ENCODE measurements around the gene KCNMA1.

The KCNMA1 gene

GRCh38 chr10:77207182-77207827 lies 430.3 kb downstream of the KCNMA1 start:
- Mint-ChIP-seq H3K4me3 (no peak overlapping the region), H3K27me3 (ENCODE audit: low read depth) (peaks cover 5% of the 10 kb centered on the region), H3K9me3 (no peaks in the 10 kb centered on the region), H3K4me1 (ENCODE audit: low read depth) (no peaks in the 10 kb centered on the region), H3K27ac (no peak overlapping the region), H3K36me3 (ENCODE audit: low read depth) (no peaks in the 10 kb centered on the region)
- DNase-seq (ENCODE audit: low spot score), result no peak

GRCh38 chr10:77205135-77205534 lies 432.5 kb downstream of the KCNMA1 start:
- no peak for DNase-seq (ENCODE audit: low spot score)
- no peak overlapping the region for H3K27ac Mint-ChIP-seq
- no peaks in the 10 kb centered on the region for H3K9me3 Mint-ChIP-seq
- no peak overlapping the region for H3K4me3 Mint-ChIP-seq
- peaks cover 5% of the 10 kb centered on the region for H3K27me3 Mint-ChIP-seq (ENCODE audit: low read depth)
- H3K4me1 Mint-ChIP-seq (ENCODE audit: low read depth), result no peaks in the 10 kb centered on the region
- H3K36me3 Mint-ChIP-seq (ENCODE audit: low read depth), result no peaks in the 10 kb centered on the region

DNA sequence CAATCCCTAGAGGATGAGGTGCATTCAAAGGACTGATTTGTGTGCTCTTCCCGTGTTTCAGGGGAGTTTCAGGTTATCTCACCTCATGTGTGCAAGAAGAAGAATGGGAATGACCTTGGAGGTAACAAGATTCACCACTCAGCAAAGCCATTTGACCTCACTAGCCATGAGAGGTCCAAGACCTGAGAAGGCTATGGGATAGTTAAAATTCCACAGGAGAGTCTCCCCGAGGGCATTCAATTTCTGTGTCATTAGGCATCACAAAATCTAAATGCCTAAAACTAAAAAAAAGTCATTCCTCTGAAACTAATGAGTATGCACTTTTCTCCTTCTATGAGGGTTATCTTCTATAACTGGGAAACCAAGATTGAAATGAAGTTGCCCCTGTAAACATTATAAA lies 433.4 kb downstream of the KCNMA1 start:
- Mint-ChIP-seq H3K4me3 (no peak overlapping the region), H3K9me3 (no peaks in the 10 kb centered on the region), H3K27ac (no peak overlapping the region), H3K36me3 (ENCODE audit: low read depth) (no peaks in the 10 kb centered on the region), H3K4me1 (ENCODE audit: low read depth) (no peaks in the 10 kb centered on the region), H3K27me3 (ENCODE audit: low read depth) (peaks cover 7% of the 10 kb centered on the region)
- DNase-seq (ENCODE audit: low spot score), result no peak

DNA sequence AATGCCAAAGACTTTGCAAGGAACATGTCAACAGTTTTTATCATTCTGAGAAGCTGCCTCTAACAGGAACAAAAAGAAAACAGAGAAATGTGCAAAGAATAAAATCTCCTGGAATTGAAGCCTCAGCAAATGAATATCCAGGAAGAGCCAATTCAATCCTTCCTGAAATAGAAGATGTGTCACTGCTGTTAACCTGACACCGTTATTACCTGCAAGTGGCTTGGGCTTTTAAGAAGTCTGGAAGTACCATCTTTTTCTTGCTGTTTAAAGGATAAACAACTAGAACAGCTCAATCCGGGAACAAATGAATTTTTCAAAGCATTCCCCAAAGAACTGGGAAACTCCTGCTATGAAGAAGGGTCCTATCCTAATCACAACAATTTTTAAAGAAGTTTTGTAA lies 434.8 kb downstream of the KCNMA1 start:
- no peaks in the 10 kb centered on the region for H3K36me3 Mint-ChIP-seq (ENCODE audit: low read depth)
- no peak overlapping the region for H3K4me3 Mint-ChIP-seq

GRCh38 chr10:77201135-77202106 lies 436.2 kb downstream of the KCNMA1 start:
- no peak overlapping the region for H3K4me3 Mint-ChIP-seq
- no peak for DNase-seq (ENCODE audit: low spot score)
- no peak overlapping the region for H3K27ac Mint-ChIP-seq
- peaks cover 7% of the 10 kb centered on the region for H3K27me3 Mint-ChIP-seq (ENCODE audit: low read depth)
- no peaks in the 10 kb centered on the region for H3K9me3 Mint-ChIP-seq
- no peaks in the 10 kb centered on the region for H3K36me3 Mint-ChIP-seq (ENCODE audit: low read depth)
- no peaks in the 10 kb centered on the region for H3K4me1 Mint-ChIP-seq (ENCODE audit: low read depth)

More for the DNA sequence above, 434.8 kb downstream of the KCNMA1 start:
- no peak for DNase-seq (ENCODE audit: low spot score)
- H3K27me3 Mint-ChIP-seq (ENCODE audit: low read depth), result peaks cover 7% of the 10 kb centered on the region
- H3K9me3 Mint-ChIP-seq, result no peaks in the 10 kb centered on the region
- no peak overlapping the region for H3K27ac Mint-ChIP-seq
- no peaks in the 10 kb centered on the region for H3K4me1 Mint-ChIP-seq (ENCODE audit: low read depth)

DNA sequence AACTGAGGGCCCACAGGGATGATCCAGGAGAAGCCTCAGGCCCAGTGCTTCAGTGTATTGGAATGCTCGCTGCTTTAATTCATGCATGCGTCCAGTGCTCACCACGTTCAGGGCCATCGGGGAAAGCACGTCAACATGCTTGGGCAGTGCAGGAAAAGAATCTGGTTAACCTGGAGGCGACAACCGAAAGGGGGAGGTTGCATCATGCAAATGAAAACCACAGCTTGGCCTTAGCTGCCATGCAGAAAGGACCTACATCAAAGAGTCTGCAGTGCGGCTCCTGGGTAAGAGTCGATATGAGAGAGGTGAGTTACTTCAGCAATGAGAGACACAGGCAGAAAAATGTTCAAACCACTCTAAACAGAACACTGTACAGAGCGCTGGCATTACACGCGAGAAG lies 440.1 kb downstream of the KCNMA1 start:
- Mint-ChIP-seq H3K9me3 (no peaks in the 10 kb centered on the region), H3K27me3 (ENCODE audit: low read depth) (peaks cover 2% of the 10 kb centered on the region), H3K27ac (no peak overlapping the region), H3K4me1 (ENCODE audit: low read depth) (no peaks in the 10 kb centered on the region), H3K36me3 (ENCODE audit: low read depth) (no peaks in the 10 kb centered on the region), H3K4me3 (no peak overlapping the region)
- DNase-seq (ENCODE audit: low spot score), result no peak

- Mint-ChIP-seq H3K27me3 (ENCODE audit: low read depth) (peaks cover 2% of the 10 kb centered on the region), H3K27ac (no peak overlapping the region), H3K4me1 (ENCODE audit: low read depth) (no peaks in the 10 kb centered on the region), H3K9me3 (no peaks in the 10 kb centered on the region), H3K36me3 (ENCODE audit: low read depth) (no peaks in the 10 kb centered on the region), H3K4me3 (no peak overlapping the region)
- DNase-seq (ENCODE audit: low spot score), result no peak
Measured at GRCh38 chr10:77196614-77197013, 441.0 kb downstream of the KCNMA1 start.

DNA sequence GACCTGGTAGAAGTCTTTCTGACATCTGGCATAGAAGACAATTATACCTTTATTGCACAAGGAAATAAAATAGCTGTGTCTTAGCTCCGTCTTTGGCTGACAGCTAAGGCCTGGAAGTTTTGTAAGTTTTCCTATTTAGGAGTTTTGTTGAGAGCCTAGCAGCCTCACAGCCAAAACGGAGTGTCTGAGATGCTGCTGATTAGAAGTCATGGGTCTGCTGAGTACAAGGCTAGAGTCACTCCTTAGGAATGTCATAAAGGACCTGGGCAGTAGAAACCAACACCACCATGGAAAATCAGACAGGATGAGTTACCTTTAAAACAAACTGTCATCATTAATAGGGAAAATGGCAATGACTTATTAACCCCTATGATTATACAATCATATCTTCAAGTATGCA lies 442.5 kb downstream of the KCNMA1 start:
- Mint-ChIP-seq H3K36me3 (ENCODE audit: low read depth) (no peaks in the 10 kb centered on the region), H3K4me3 (no peak overlapping the region), H3K9me3 (no peaks in the 10 kb centered on the region), H3K4me1 (ENCODE audit: low read depth) (no peaks in the 10 kb centered on the region), H3K27me3 (ENCODE audit: low read depth) (peaks cover 2% of the 10 kb centered on the region), H3K27ac (no peak overlapping the region)
- no peak for DNase-seq (ENCODE audit: low spot score)

- Mint-ChIP-seq H3K9me3 (no peaks in the 10 kb centered on the region), H3K27me3 (ENCODE audit: low read depth) (no peaks in the 10 kb centered on the region), H3K27ac (no peak overlapping the region), H3K36me3 (ENCODE audit: low read depth) (no peaks in the 10 kb centered on the region), H3K4me3 (no peak overlapping the region), H3K4me1 (ENCODE audit: low read depth) (no peaks in the 10 kb centered on the region)
- DNase-seq (ENCODE audit: low spot score), result no peak
Measured at GRCh38 chr10:77193001-77193400, 444.6 kb downstream of the KCNMA1 start.

GRCh38 chr10:77192402-77192801 lies 445.2 kb downstream of the KCNMA1 start:
- Mint-ChIP-seq H3K27ac (no peak overlapping the region), H3K27me3 (ENCODE audit: low read depth) (no peaks in the 10 kb centered on the region), H3K9me3 (no peaks in the 10 kb centered on the region), H3K4me1 (ENCODE audit: low read depth) (no peaks in the 10 kb centered on the region), H3K36me3 (ENCODE audit: low read depth) (no peaks in the 10 kb centered on the region), H3K4me3 (no peak overlapping the region)
- no peak for DNase-seq (ENCODE audit: low spot score)

- Mint-ChIP-seq H3K9me3 (no peaks in the 10 kb centered on the region), H3K36me3 (ENCODE audit: low read depth) (no peaks in the 10 kb centered on the region), H3K27me3 (ENCODE audit: low read depth) (no peaks in the 10 kb centered on the region), H3K27ac (no peak overlapping the region), H3K4me3 (no peak overlapping the region), H3K4me1 (ENCODE audit: low read depth) (no peaks in the 10 kb centered on the region)
- no peak for DNase-seq (ENCODE audit: low spot score)
Measured at GRCh38 chr10:77191324-77192049, 446.1 kb downstream of the KCNMA1 start.

DNA sequence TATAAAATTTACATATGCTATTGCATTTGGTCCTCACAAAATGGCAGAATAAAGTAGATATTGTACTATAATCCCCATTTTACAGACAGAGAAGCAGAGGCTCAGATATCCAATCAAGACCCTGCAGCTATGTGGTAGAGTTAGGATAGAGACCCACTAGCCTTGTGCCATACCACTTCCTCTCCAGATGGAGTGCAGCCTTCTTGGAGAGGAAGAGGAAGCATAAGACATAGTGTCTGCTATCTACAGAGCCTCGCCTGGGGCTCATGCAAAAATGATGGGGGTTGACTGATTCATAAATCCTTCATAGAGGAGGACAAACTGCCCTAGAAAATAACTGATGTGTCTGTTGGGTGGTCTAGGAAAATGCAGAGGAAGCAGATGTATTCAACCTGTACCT lies 447.3 kb downstream of the KCNMA1 start:
- Mint-ChIP-seq H3K4me1 (ENCODE audit: low read depth) (no peaks in the 10 kb centered on the region), H3K27ac (no peak overlapping the region), H3K4me3 (no peak overlapping the region)

GRCh38 chr10:77189520-77189919 lies 448.1 kb downstream of the KCNMA1 start:
- no peaks in the 10 kb centered on the region for H3K27me3 Mint-ChIP-seq (ENCODE audit: low read depth)

More for the DNA sequence above, 447.3 kb downstream of the KCNMA1 start:
- no peaks in the 10 kb centered on the region for H3K9me3 Mint-ChIP-seq
- no peaks in the 10 kb centered on the region for H3K36me3 Mint-ChIP-seq (ENCODE audit: low read depth)
- no peak for DNase-seq (ENCODE audit: low spot score)
- no peaks in the 10 kb centered on the region for H3K27me3 Mint-ChIP-seq (ENCODE audit: low read depth)

DNA sequence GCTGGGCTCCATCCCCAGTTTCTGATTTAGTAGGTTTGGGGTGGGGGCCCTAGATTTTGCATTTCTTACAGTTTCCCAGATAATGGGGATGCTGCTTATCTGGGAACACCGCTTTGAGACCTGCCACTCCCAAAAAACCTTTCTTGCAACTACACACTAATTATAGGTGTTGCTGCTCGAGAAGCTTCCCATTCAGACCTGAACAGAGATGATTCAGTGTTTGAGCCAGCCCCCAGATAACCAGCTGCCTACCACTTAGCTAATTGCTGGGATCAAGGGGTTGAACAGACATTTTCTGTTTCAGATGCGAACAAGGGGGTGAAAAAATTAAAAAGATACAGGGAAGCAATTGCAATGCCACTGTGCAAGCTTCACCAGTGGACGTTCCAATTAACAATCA lies 448.5 kb downstream of the KCNMA1 start:
- no peak for DNase-seq (ENCODE audit: low spot score)
- H3K4me3 Mint-ChIP-seq, result no peak overlapping the region
- H3K27ac Mint-ChIP-seq, result no peak overlapping the region
- no peaks in the 10 kb centered on the region for H3K4me1 Mint-ChIP-seq (ENCODE audit: low read depth)
- H3K9me3 Mint-ChIP-seq, result no peaks in the 10 kb centered on the region
- H3K36me3 Mint-ChIP-seq (ENCODE audit: low read depth), result no peaks in the 10 kb centered on the region
- H3K27me3 Mint-ChIP-seq (ENCODE audit: low read depth), result no peaks in the 10 kb centered on the region

More at GRCh38 chr10:77189520-77189919, 448.1 kb downstream of the KCNMA1 start:
- Mint-ChIP-seq H3K36me3 (ENCODE audit: low read depth) (no peaks in the 10 kb centered on the region), H3K4me1 (ENCODE audit: low read depth) (no peaks in the 10 kb centered on the region), H3K27ac (no peak overlapping the region), H3K9me3 (no peaks in the 10 kb centered on the region), H3K4me3 (no peak overlapping the region)
- no peak for DNase-seq (ENCODE audit: low spot score)

Data from T-helper 2 cell treated with Interferon-gamma antibody and Interleukin-4, amounts not matched to agents 5 μg/mL and 100 μg/mL, for 36 hours (primary cell).